GM23248 (cell line): Measurements from ENCODE around the gene OR2G2. TPM values are rescaled to one million over a fixed set of nuclear protein-coding genes. Genes with fewer than 3 reads are reported as not detected.

Experiments
- DNase-seq: peaks from one replicate; pipeline ENCODE4 v3.0.0-alpha.2; 2015
- H2AFZ ChIP-seq: fragments of 200-600 bp; sonication (generic); 2 replicates; pipeline ENCODE4 v1.6.1; 2016; ENCODE audit warnings: antibody characterized with exemption
- H3F3A ChIP-seq: fragments of 200-600 bp; sonication (generic); 2 replicates; pipeline ENCODE4 v1.6.1; 2016; ENCODE audit warnings: mild to moderate bottlenecking, antibody characterized with exemption, mixed run types; ENCODE audit not compliant: insufficient read depth
- H3K27ac ChIP-seq: fragments of 200-600 bp; sonication (generic); 2 replicates; pipeline ENCODE4 v1.5.1; 2016; ENCODE audit warnings: mild to moderate bottlenecking
- H3K27me3 ChIP-seq: fragments of 200-600 bp; sonication (generic); replicated peaks from 2 replicates; pipeline ENCODE4 v1.6.1; 2016; ENCODE audit warnings: mild to moderate bottlenecking; ENCODE audit not compliant: insufficient read depth
- H3K36me3 ChIP-seq: fragments of 200-600 bp; sonication (generic); 2 replicates; pipeline ENCODE4 v1.6.1; 2016; ENCODE audit warnings: low read depth, mild to moderate bottlenecking
- H3K4me1 ChIP-seq: fragments of 200-600 bp; sonication (generic); 2 replicates; pipeline ENCODE4 v1.6.1; 2016; ENCODE audit warnings: mild to moderate bottlenecking; ENCODE audit not compliant: insufficient read depth
- H3K4me2 ChIP-seq: fragments of 200-600 bp; sonication (generic); one replicate; pipeline ENCODE4 v1.6.1; 2016; ENCODE audit warnings: mild to moderate bottlenecking; ENCODE audit not compliant: unreplicated experiment
- H3K4me3 ChIP-seq: fragments of 200-600 bp; sonication (generic); 2 replicates; pipeline ENCODE4 v1.5.1; 2016; ENCODE audit warnings: mild to moderate bottlenecking
- H3K79me2 ChIP-seq: fragments of 200-600 bp; sonication (generic); 2 replicates; pipeline ENCODE4 v1.6.1; 2016; ENCODE audit warnings: mild to moderate bottlenecking; ENCODE audit not compliant: insufficient read depth
- H3K9ac ChIP-seq: fragments of 200-600 bp; sonication (generic); 2 replicates; pipeline ENCODE4 v1.6.1; 2016; ENCODE audit warnings: mild to moderate bottlenecking
- H3K9me2 ChIP-seq: fragments of 200-600 bp; sonication (generic); 2 replicates; pipeline ENCODE4 v1.6.1; 2016; ENCODE audit warnings: mixed run types, mild to moderate bottlenecking, moderate library complexity; ENCODE audit not compliant: insufficient read depth
- H3K9me3 ChIP-seq: fragments of 200-600 bp; sonication (generic); one replicate; pipeline ENCODE4 v1.6.1; 2017; ENCODE audit warnings: low read depth
- H4K20me1 ChIP-seq: fragments of 200-600 bp; sonication (generic); 2 replicates; pipeline ENCODE4 v1.6.0; 2016; ENCODE audit not compliant: insufficient read depth
- EZH2 ChIP-seq: fragments of 200-600 bp; sonication (generic); IDR thresholded peaks from 2 replicates; pipeline ENCODE4 v1.6.1; 2018; ENCODE audit warnings: antibody characterized with exemption, mild to moderate bottlenecking; ENCODE audit not compliant: insufficient read depth, poor library complexity, severe bottlenecking
- EZH2phosphoT487 ChIP-seq: fragments of 200-600 bp; sonication (generic); IDR thresholded peaks from 2 replicates; pipeline ENCODE4 v1.6.1; 2018; ENCODE audit warnings: antibody characterized with exemption, moderate library complexity, mild to moderate bottlenecking, low read depth; ENCODE audit not compliant: insufficient read depth
- WGBS, 2 experiments: methylation state at CpG; one replicate each; pipeline ENCODE4 v1.1.6; 2015 to 2017; ENCODE audit warnings: low lambda C conversion rate in 2 of 2, low coverage in 1 of 2; ENCODE audit errors: missing lambda C conversion rate in 2 of 2; 5-methylcytosine and 5-hydroxymethylcytosine counted together
- in situ Hi-C: fragments of 300-500 bp; cut with MboI; formaldehyde crosslinking; loops from 2 replicates; pipeline ENCODE4 v1.15.0; 2020
- polyA plus RNA-seq: library from polyadenylated mRNA; unstranded; fragments of >200 nt; fragmentation: Nextera tagmentation; extraction: Ambion mirVana; gene quantifications from 2 replicates; pipeline ENCODE4 v1.2.1, GENCODE V29; 2016
- total RNA-seq: library from RNA; depleted of rRNA; stranded (reverse); fragments of >200 nt; shearing (Covaris generic); gene quantifications from 2 replicates; pipeline ENCODE4 v1.2.3, GENCODE V29; 2014

Gene OR2G2
- total and polyA plus RNA-seq, 2 experiments from 2014 or later = not detected

DNA sequence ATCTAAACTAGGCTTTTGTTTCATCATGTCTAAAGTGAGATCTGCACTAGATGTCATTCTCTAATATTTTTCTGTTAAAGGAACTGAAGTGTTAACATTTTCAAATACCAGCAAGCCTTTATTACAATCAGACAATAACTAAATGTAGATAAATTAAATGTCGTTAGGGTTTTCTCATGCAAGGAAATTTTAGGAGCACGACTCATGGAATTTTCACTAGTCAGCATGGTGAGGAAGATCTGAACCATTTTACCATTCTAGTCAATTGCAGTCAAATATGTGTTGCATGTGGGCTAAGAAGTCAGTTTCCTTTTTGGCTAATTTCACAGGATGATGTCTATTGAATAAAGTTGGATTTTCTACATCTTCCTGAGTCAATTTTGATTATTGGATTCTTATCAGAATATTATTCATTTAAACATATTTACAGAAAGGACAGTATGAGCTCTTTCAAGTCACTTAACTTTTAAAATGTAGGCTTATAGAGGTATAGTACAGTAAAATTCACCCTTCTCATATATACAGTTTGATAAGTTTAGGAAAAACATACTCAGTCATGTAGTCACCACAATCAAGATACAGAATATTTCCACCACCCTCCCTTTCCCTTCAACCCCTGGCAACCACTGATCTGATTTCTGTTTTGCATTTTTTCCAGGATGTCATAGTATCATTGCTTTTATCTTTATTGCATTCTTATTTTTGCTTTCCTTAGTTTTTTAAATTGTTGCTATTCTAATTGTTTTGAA is 30.1 kb upstream of the OR2G2 start:
- in situ Hi-C loops = no loop called here
- TF ChIP-seq EZH2 (no peak), EZH2phosphoT487 (no peak)
- Histone ChIP-seq H3K4me3 (no peak overlapping the region), H3K79me2 (no peaks in the 10 kb centered on the region), H3K4me1 (no peaks in the 10 kb centered on the region), H3K27me3 (no peaks in the 10 kb centered on the region), H3K9me2 (no peaks in the 10 kb centered on the region), H3K36me3 (no peaks in the 10 kb centered on the region), H2AFZ (no peak overlapping the region), H3F3A (no peaks in the 10 kb centered on the region), H3K9ac (no peak overlapping the region), H3K9me3 (no peaks in the 10 kb centered on the region), H3K27ac (no peak overlapping the region), H3K4me2 (no peak overlapping the region), H4K20me1 (no peaks in the 10 kb centered on the region)
- DNase-seq = peak; percentile 1
- 24 to 25% methylated on average over 2 of the region's 2 CpGs for WGBS, 2 experiments

- no peak for DNase-seq
- Histone ChIP-seq H3K4me3 (no peak overlapping the region), H3K9ac (no peak overlapping the region), H4K20me1 (no peaks in the 10 kb centered on the region), H3F3A (no peaks in the 10 kb centered on the region), H2AFZ (no peak overlapping the region), H3K79me2 (no peaks in the 10 kb centered on the region), H3K27ac (no peak overlapping the region), H3K36me3 (no peaks in the 10 kb centered on the region), H3K9me3 (no peaks in the 10 kb centered on the region), H3K9me2 (no peaks in the 10 kb centered on the region), H3K4me2 (no peak overlapping the region), H3K27me3 (no peaks in the 10 kb centered on the region), H3K4me1 (no peaks in the 10 kb centered on the region)
- WGBS, 2 experiments = 41 to 45% methylated on average over 10 of the region's 10 CpGs
- TF ChIP-seq EZH2 = no peak
- TF ChIP-seq EZH2phosphoT487 = no peak
- in situ Hi-C loops = no loop called here
Measured at GRCh38 chr1:247561711-247562110, 26.4 kb upstream of the OR2G2 start.

DNA sequence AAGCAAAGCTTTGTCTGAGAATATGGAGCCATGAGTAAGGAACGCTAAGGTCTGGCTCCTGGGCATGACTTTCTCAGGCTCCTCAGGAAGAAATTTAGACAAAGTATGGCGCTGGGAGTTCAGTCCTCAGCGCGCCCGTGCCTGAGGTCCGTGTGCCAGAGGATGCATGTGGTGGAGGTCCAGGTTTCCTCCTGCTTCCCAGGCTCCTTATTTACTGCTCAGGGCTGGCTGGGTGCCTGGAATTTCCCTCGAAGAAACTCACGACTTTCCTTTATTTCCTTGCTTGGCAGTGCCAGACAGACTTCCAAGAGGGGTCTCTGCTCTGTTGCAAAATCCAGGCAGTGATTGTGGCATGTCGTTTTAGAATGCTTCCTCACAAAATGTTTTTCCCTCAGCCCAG is 26.0 kb upstream of the OR2G2 start:
- no peaks in the 10 kb centered on the region for H3K9me3 ChIP-seq
- H3K9ac ChIP-seq = no peak overlapping the region
- no peaks in the 10 kb centered on the region for H4K20me1 ChIP-seq
- H3K4me1 ChIP-seq = no peaks in the 10 kb centered on the region
- no peaks in the 10 kb centered on the region for H3F3A ChIP-seq
- no peak overlapping the region for H3K4me2 ChIP-seq
- no peak for TF ChIP-seq EZH2phosphoT487
- TF ChIP-seq EZH2 = no peak
- H3K36me3 ChIP-seq = no peaks in the 10 kb centered on the region
- no peak overlapping the region for H2AFZ ChIP-seq
- no peak overlapping the region for H3K4me3 ChIP-seq
- no peaks in the 10 kb centered on the region for H3K9me2 ChIP-seq
- 32 to 53% methylated on average over 9 of the region's 9 CpGs for WGBS, 2 experiments
- DNase-seq = no peak
- in situ Hi-C loops = no loop called here
- H3K79me2 ChIP-seq = no peaks in the 10 kb centered on the region
- H3K27ac ChIP-seq = no peak overlapping the region
- no peaks in the 10 kb centered on the region for H3K27me3 ChIP-seq

- Histone ChIP-seq H3K9me3 (no peaks in the 10 kb centered on the region), H3K4me3 (no peak overlapping the region), H3K79me2 (no peaks in the 10 kb centered on the region), H3K9me2 (no peaks in the 10 kb centered on the region), H3K36me3 (no peaks in the 10 kb centered on the region), H3F3A (no peaks in the 10 kb centered on the region), H4K20me1 (no peaks in the 10 kb centered on the region), H3K4me2 (no peak overlapping the region), H3K9ac (no peak overlapping the region), H3K27ac (no peak overlapping the region), H3K27me3 (no peaks in the 10 kb centered on the region), H2AFZ (no peak overlapping the region), H3K4me1 (no peaks in the 10 kb centered on the region)
- in situ Hi-C loops = no loop called here
- DNase-seq = no peak
- 9 to 12% methylated on average over 1 of the region's 1 CpG for WGBS, 2 experiments
- TF ChIP-seq EZH2phosphoT487 = no peak
- TF ChIP-seq EZH2 = no peak
Measured at GRCh38 chr1:247574236-247574635, 13.9 kb upstream of the OR2G2 start.

GRCh38 chr1:247574664-247575063 is 13.5 kb upstream of the OR2G2 start:
- H3K4me1 ChIP-seq = no peaks in the 10 kb centered on the region
- H3K27me3 ChIP-seq = no peaks in the 10 kb centered on the region
- H3K79me2 ChIP-seq = no peaks in the 10 kb centered on the region
- H3K9me2 ChIP-seq = no peaks in the 10 kb centered on the region
- H3F3A ChIP-seq = no peaks in the 10 kb centered on the region
- H2AFZ ChIP-seq = no peak overlapping the region
- H3K9ac ChIP-seq = no peak overlapping the region
- no peak for TF ChIP-seq EZH2phosphoT487
- TF ChIP-seq EZH2 = no peak
- H3K4me2 ChIP-seq = no peak overlapping the region
- no peaks in the 10 kb centered on the region for H3K36me3 ChIP-seq
- in situ Hi-C loops = no loop called here
- H4K20me1 ChIP-seq = no peaks in the 10 kb centered on the region
- no peak overlapping the region for H3K4me3 ChIP-seq
- DNase-seq = no peak
- no peak overlapping the region for H3K27ac ChIP-seq
- no peaks in the 10 kb centered on the region for H3K9me3 ChIP-seq
